ENCODE data around the gene BTNL2.

- TF ChIP-seq YY1 (IDR thresholded peaks at IDR 0.05; ENCODE audit: insufficient read depth, insufficient read length) (no peak), ZNF274 (IDR thresholded peaks at IDR 0.05; ENCODE audit: low read depth, low read length) (no peak)
Observed at GRCh38 chr6:32439139-32439538, 32.2 kb upstream of the BTNL2 start.
